Measurements from ENCODE around the gene IZUMO1.
"Not testable (repeated sequence)": the region's sequence is repeated elsewhere in the genome, so short reads cannot be mapped to it uniquely, and the experiment has no call there.

Gene IZUMO1

DNA sequence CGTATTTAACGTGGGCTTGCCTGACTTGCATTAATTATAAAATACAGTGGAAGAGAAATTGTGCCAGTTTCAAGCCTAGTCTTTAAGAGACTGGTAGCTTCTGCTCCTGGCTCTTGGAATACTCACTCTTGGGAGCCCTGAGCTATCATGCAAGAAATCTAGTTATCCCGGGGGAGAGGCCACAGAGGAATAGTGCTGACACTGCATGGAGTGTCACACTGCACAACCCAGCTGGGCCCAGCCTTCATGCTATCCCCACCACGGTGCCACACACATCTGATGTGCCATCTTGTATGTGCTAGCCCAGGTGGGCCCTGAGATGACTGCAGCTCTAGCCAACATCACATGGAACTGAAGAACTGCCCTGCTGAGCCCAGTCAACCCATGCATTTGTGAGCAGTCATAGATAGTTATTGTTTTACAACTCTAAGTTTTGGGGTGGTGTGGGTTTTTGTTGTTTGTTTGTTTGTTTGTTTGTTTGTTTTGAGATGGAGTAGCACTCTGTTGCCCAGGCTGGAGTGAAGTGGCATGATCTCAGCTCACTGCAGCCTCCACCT is 35.5 kb downstream of the IZUMO1 start:
- DNase-seq: no peak

DNA sequence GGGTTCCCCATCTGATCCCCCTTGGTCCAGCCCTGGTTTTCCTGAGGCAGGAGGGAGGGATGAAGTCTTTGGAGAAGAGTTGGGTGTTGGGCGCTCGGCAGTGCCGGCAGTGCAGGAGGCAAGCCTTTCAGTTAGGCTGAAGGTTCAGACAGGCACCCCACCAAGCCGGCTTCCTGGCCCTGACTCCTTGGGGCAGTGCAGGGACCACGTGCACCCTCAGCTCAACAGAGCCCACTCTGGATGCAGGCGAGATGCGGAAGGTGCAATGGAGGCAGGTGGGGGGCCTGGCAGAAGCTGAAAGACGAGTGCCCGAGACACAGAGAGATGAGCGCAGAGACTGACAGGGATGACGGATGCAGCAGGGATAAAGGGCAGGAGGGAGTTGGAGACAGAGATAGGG is 38.2 kb downstream of the IZUMO1 start:
- no peak for DNase-seq

DNA sequence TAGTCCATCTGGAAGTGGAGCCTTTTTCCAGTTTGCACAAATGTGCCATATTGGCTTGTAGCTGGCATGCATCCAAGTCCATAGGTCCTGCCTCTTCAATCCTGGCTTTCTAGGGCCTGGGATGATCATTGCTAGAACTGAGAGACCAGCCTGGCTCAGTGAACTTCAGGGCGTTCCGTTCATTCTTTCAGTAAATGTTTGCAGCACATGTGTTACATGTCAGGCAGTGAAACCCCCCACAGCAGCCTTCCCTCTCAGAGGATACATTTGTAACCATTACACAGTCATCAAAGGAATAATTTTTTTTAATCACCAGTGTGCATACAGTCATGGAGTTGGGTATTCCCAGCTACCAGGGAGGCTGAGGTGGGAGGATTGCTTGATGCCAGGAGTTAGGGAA is 41.3 kb downstream of the IZUMO1 start:
- no peak for DNase-seq

DNA sequence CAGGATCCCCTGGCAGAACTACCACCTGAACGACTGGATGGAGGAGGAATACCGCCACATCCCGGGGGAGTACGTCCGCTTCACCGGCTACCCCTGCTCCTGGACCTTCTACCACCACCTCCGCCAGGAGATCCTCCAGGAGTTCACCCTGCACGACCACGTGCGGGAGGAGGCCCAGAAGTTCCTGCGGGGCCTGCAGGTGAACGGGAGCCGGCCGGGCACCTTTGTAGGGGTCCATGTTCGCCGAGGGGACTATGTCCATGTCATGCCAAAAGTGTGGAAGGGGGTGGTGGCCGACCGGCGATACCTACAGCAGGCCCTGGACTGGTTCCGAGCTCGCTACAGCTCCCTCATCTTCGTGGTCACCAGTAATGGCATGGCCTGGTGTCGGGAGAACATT is 43.4 kb downstream of the IZUMO1 start:
- DNase-seq: no peak

DNA sequence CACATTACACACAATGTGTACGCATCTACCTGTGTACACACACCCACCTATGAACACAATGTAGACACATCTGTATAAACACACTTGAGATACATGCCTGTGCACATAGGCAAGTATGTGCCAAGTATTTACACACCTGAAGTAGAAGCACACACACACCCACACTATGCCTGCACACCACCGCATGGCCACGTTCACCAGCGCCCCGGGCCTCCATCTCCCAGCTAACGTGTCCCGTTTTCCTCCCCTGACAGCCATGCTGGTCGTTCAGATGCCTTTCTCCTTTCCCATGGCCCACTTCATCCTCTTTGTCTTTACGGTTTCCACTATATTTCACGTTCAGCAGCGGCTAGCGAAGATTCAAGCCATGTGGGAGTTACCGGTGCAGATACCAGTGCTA is 44.0 kb downstream of the IZUMO1 start:
- DNase-seq: no peak

DNA sequence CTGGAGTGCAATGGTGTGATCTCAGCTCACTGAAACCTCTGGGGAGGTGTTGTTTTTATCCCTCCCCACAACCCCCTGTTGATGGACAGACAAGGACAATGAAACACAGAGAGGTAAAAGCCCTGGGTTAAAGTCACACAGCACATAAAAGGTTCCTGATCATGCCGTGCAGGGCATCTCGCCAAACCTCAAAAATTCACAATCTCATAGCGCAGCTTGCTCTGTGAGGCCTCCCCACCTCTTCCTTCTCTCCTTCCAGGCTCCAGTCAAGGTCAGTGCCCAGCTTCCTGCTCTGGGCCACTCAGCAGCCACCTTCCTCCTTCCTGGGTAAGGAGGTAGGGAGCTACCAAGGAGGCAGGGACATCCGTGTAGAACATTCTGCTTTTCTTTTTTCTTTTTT is 48.7 kb downstream of the IZUMO1 start:
- no peak for DNase-seq

DNA sequence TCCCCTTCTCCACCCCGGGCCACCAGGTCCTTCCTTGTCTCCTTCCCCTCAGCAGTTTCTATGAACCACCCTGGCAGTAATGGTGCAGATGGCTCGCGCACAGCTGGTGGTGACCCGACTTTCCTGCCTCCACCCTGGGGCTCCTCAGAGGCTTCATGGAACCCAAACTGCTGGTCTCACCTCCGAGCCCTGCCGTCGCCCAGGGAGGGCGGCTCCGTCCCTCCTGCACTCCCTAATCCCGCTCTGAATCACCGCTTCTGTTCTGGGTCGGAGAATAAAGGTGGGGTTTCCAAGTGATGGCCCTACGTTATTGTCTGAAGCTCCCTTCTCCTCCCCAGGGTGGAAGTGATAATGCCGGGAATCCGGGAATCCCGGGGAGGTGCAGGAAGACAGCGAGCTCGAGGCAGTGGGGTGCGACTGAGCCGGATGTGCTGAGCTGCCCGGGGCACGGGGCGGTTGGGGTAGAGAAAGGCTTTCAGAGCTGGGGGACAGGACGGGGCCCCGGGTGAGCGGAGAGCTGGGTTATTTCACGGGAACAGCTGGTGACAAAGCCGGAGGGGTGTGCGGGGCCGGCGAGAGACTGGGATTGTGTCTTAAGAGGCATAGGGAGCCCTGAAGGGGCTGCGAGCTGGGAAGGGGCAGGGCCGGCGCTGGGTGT is 50.2 kb downstream of the IZUMO1 start:
- peak in 1 of 2 experiments; percentile 52 for DNase-seq

DNA sequence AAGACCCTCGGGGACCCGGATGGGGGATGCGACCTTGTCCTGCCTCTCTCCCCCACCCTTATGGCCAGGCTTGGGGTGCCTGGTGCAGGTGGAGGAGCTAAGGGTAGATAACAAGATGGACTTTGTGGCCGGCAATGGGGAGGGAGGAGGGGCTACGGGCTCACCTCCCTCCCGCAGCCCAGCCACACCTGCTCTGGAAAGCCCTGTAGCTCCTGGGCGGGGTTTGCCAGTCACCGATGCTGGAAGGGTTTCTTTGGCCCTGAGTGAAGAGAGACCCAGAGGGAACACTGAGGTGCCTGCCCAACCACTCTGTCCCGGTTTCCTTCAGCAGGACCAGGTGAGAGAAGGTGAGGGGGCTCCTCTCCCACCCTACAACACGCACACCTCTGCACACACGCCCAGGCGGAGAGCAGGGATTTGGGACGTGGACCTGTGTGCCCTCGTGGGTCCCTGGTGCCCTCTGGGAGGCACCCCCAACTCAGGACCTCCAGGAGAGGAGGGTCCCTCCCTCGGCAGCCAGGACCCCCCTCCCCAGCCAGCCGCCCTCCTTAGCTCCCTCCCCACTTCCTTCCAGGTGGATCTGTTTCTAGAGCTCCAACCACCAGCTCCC is 50.9 kb downstream of the IZUMO1 start, which contains the start of gene FUT2:
Gene FUT2 (plus strand): TSS at position 229 of the 610 bp plus-strand sequence. CDS start 6,986 bp downstream, outside the sequence.
- peak; percentile 61 to 81 for DNase-seq

DNA sequence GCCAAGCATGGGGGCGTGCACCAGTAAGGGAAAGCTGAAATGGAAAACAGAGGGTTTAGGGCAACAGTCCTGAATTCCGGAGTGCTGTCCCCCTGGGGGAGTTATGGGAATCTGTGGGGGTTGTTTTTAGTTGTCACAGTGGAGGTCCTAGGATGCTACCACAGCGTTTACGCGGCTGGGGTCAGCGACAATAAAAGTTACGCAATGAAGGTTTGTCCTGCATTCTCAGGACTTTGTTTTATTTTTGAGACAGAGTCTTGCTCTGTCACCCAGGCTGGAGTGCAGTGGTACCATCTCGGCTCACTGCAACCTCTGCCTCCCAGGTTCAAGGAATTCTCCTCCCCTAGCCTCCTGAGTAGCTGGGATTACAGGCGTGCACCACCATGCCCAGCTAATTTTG is 53.1 kb downstream of the IZUMO1 start:
- not testable (repeated sequence) for DNase-seq
